GM12878 (cell line): ENCODE data around the gene NFS1. TPM values are rescaled to one million over a fixed set of nuclear protein-coding genes. Genes with fewer than 3 reads are reported as not detected.

Source experiments
- CBFB ChIP-seq: IDR thresholded peaks from 2 replicates; pipeline ENCODE4 v1.6.1; 2016; ENCODE audit warnings: antibody characterized with exemption, low read depth
- FOXM1 ChIP-seq: IDR thresholded peaks from 2 replicates; pipeline ENCODE4 v1.6.1; 2012; ENCODE audit warnings: low read depth, mild to moderate bottlenecking, inconsistent platforms, low read length, moderate library complexity
- GATAD2B ChIP-seq: fragments of 450-650 bp; conservative IDR thresholded peaks from 2 replicates; pipeline ENCODE4 v1.6.1; 2017; ENCODE audit warnings: low read depth, mild to moderate bottlenecking, moderate library complexity
- HDAC6 ChIP-seq: fragments of 200-600 bp; sonication (generic); IDR thresholded peaks from one replicate; pipeline ENCODE4 v1.8.0; 2017; ENCODE audit warnings: antibody characterized with exemption; ENCODE audit not compliant: unreplicated experiment
- JUNB ChIP-seq: IDR thresholded peaks from 2 replicates; pipeline ENCODE4 v1.6.1; 2016; ENCODE audit warnings: antibody characterized with exemption, mild to moderate bottlenecking
- NFYA ChIP-seq: IDR thresholded peaks from 2 replicates; pipeline ENCODE4 v1.6.1; 2011; ENCODE audit warnings: low read depth, mild to moderate bottlenecking, low read length, improper control_type of control experiment, borderline replicate concordance
- RELB ChIP-seq: fragments of 450-650 bp; IDR thresholded peaks from 2 replicates; pipeline ENCODE4 v1.6.1; 2017; ENCODE audit warnings: low read depth, mild to moderate bottlenecking, moderate library complexity
- SREBF2 ChIP-seq: IDR thresholded peaks from 2 replicates; pipeline ENCODE4 v1.6.1; 2012; ENCODE audit warnings: mild to moderate bottlenecking, low read length
- STAT1 ChIP-seq: fragments of 450-650 bp; conservative IDR thresholded peaks from 2 replicates; pipeline ENCODE4 v1.6.1; 2014; ENCODE audit warnings: antibody characterized with exemption, mild to moderate bottlenecking
- SUZ12 ChIP-seq: fragments of 200-600 bp; sonication (generic); IDR thresholded peaks from one replicate; pipeline ENCODE4 v1.6.1; 2018; ENCODE audit warnings: antibody characterized with exemption, mild to moderate bottlenecking; ENCODE audit not compliant: unreplicated experiment
- YY1 ChIP-seq: IDR thresholded peaks from 2 replicates; pipeline ENCODE4 v1.6.1; 2011; ENCODE audit warnings: low read depth, mild to moderate bottlenecking, low read length
- polyA plus RNA-seq, 11 experiments: library from polyadenylated mRNA; depleted of rRNA in 4 of 11; unstranded in 6 of 11; stranded (reverse) in 5 of 11; fragments of >200 nt; fragmentation: Nextera tagmentation in 4 of 11; fragmentation: Illumina TruSeq in 1 of 11; extraction: Ambion mirVana in 4 of 11; extraction: Trizol in 1 of 11; gene quantifications; 1 replicate in 1 of 11; 2 replicates in 10 of 11; pipeline versions ENCODE4 v1.2.1 to v1.2.3, GENCODE V29; 2011 to 2016; ENCODE audit warnings: inconsistent platforms in 2 of 11, missing spikeins in 2 of 11, low read depth in 1 of 11
- total RNA-seq, 4 experiments: library from RNA; depleted of rRNA in 3 of 4; stranded (reverse); fragments of >200 nt in 3 of 4; fragmentation: Illumina TruSeq in 1 of 4; extraction: Trizol in 1 of 4; gene quantifications; 2 replicates each; pipeline versions ENCODE4 v1.2.1 to v1.2.3, GENCODE V29; 2013 to 2021
- TF ChIP-seq, protein P1 (sequence below): fragments of 450-650 bp; IDR thresholded peaks from 2 replicates; pipeline ENCODE4 v1.6.1; 2017; ENCODE audit warnings: mild to moderate bottlenecking, moderate library complexity
- TF ChIP-seq, protein P2 (sequence below): fragments of 450-650 bp; IDR thresholded peaks from 2 replicates; pipeline ENCODE4 v1.6.1; 2017; ENCODE audit warnings: mild to moderate bottlenecking, low read depth, inconsistent platforms; ENCODE audit not compliant: poor library complexity, severe bottlenecking
- TF ChIP-seq, protein P3 (sequence below): fragments of 450-650 bp; IDR thresholded peaks from 2 replicates; pipeline ENCODE4 v1.6.1; 2018; ENCODE audit warnings: mild to moderate bottlenecking, low read depth, moderate library complexity; ENCODE audit not compliant: partially characterized antibody

The NFS1 gene
- total and polyA plus RNA-seq, 10 of the 15 experiments (the other 5 are each of a cell fraction or from before 2014, with no cell fraction given), result 9.2 to 74.1 (median 38.6) TPM

GRCh38 chr20:35741892-35742740 is 43.0 kb upstream of the NFS1 start, which contains the start of gene RBM39 (continued):
- TF ChIP-seq, protein P1, sequence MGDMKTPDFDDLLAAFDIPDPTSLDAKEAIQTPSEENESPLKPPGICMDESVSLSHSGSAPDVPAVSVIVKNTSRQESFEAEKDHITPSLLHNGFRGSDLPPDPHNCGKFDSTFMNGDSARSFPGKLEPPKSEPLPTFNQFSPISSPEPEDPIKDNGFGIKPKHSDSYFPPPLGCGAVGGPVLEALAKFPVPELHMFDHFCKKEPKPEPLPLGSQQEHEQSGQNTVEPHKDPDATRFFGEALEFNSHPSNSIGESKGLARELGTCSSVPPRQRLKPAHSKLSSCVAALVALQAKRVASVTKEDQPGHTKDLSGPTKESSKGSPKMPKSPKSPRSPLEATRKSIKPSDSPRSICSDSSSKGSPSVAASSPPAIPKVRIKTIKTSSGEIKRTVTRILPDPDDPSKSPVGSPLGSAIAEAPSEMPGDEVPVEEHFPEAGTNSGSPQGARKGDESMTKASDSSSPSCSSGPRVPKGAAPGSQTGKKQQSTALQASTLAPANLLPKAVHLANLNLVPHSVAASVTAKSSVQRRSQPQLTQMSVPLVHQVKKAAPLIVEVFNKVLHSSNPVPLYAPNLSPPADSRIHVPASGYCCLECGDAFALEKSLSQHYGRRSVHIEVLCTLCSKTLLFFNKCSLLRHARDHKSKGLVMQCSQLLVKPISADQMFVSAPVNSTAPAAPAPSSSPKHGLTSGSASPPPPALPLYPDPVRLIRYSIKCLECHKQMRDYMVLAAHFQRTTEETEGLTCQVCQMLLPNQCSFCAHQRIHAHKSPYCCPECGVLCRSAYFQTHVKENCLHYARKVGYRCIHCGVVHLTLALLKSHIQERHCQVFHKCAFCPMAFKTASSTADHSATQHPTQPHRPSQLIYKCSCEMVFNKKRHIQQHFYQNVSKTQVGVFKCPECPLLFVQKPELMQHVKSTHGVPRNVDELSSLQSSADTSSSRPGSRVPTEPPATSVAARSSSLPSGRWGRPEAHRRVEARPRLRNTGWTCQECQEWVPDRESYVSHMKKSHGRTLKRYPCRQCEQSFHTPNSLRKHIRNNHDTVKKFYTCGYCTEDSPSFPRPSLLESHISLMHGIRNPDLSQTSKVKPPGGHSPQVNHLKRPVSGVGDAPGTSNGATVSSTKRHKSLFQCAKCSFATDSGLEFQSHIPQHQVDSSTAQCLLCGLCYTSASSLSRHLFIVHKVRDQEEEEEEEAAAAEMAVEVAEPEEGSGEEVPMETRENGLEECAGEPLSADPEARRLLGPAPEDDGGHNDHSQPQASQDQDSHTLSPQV, result 0 out of 2 replicates have a peak, but pooled peaks have one; percentile 20
- TF ChIP-seq JUNB, result no peak; the same call in 1 of the 2 replicates
- TF ChIP-seq NFYA, result peak; percentile 67; the same call in 1 of the 2 replicates
- TF ChIP-seq, protein P2, sequence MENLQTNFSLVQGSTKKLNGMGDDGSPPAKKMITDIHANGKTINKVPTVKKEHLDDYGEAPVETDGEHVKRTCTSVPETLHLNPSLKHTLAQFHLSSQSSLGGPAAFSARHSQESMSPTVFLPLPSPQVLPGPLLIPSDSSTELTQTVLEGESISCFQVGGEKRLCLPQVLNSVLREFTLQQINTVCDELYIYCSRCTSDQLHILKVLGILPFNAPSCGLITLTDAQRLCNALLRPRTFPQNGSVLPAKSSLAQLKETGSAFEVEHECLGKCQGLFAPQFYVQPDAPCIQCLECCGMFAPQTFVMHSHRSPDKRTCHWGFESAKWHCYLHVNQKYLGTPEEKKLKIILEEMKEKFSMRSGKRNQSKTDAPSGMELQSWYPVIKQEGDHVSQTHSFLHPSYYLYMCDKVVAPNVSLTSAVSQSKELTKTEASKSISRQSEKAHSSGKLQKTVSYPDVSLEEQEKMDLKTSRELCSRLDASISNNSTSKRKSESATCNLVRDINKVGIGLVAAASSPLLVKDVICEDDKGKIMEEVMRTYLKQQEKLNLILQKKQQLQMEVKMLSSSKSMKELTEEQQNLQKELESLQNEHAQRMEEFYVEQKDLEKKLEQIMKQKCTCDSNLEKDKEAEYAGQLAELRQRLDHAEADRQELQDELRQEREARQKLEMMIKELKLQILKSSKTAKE, result no peak
- peak; percentile 21 for TF ChIP-seq HDAC6
- TF ChIP-seq RELB, result peak; percentile 32; the same call in 1 of the 2 replicates
- no peak for TF ChIP-seq SREBF2
- peak; percentile 100 for TF ChIP-seq CBFB
- peak; percentile 53; the same call in 1 of the 2 replicates for TF ChIP-seq GATAD2B
- TF ChIP-seq STAT1, result peak; percentile 85; the same call in 1 of the 2 replicates
- TF ChIP-seq YY1, result peak; percentile 98
- TF ChIP-seq SUZ12, result no peak
- TF ChIP-seq, protein P3, sequence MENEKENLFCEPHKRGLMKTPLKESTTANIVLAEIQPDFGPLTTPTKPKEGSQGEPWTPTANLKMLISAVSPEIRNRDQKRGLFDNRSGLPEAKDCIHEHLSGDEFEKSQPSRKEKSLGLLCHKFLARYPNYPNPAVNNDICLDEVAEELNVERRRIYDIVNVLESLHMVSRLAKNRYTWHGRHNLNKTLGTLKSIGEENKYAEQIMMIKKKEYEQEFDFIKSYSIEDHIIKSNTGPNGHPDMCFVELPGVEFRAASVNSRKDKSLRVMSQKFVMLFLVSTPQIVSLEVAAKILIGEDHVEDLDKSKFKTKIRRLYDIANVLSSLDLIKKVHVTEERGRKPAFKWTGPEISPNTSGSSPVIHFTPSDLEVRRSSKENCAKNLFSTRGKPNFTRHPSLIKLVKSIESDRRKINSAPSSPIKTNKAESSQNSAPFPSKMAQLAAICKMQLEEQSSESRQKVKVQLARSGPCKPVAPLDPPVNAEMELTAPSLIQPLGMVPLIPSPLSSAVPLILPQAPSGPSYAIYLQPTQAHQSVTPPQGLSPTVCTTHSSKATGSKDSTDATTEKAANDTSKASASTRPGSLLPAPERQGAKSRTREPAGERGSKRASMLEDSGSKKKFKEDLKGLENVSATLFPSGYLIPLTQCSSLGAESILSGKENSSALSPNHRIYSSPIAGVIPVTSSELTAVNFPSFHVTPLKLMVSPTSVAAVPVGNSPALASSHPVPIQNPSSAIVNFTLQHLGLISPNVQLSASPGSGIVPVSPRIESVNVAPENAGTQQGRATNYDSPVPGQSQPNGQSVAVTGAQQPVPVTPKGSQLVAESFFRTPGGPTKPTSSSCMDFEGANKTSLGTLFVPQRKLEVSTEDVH, result peak; percentile 22
- TF ChIP-seq FOXM1, result peak; percentile 52
